ENCODE measurements around the gene GJA4. TPM values are rescaled to one million over a fixed set of nuclear protein-coding genes. Genes with fewer than 3 reads are reported as not detected.
A peak's percentile ranks its signal among the peaks of the same experiment; 100 is the strongest.

The GJA4 gene
- total RNA-seq, 2 donors from 2014 or later: 9.0 TPM

DNA sequence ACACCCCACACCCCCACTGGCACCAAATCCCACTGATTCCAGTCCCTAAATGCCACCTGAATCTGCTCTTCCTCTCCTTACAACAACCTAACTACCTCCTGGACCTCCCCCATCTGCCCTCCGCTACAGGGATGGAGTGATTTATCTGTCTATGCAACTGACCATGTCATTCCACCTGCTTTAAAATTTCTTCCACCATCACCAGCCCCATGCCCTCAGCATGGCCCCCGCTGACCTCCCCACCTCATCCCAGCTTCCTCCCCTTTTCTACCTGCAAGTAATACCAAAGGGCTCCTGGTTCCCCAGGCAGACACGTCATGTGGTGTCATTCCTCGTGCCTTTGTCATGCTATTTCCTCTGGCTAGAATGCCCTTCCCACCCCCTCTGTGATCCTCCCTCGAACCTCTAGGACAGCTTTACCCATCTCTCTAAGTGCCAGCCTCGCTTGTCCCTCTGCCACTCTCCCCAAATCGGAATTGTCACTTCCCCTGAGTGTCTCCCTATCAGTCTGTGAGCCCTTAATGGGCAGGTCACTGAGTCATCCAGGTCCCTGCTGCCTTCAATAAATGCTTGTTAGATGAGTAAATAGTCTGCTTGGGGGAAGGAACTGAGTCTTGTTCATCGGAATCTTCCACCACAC lies 29.5 kb upstream of the GJA4 start:
- H3K27me3 ChIP-seq (ENCODE audit: control insufficient read depth, insufficient read depth, low read length, poor library complexity, severe bottlenecking): no peaks in the 10 kb centered on the region
- H3K36me3 ChIP-seq (ENCODE audit: control insufficient read depth, insufficient read depth, low read length): no peaks in the 10 kb centered on the region
- H3K9me3 ChIP-seq (ENCODE audit: control insufficient read depth, low read length): no peaks in the 10 kb centered on the region
- Mint-ChIP-seq H3K36me3 (ENCODE audit: low read depth) (no peaks in the 10 kb centered on the region), H3K27me3 (ENCODE audit: insufficient read depth) (no peaks in the 10 kb centered on the region), H3K9me3 (peaks cover 2% of the 10 kb centered on the region), H3K27ac (peak overlapping the region; percentile 58), H3K4me3 (no peak overlapping the region), H3K4me1 (peaks cover 24% of the 10 kb centered on the region)
- DNase-seq: peak; percentile 86
- TF ChIP-seq, protein P1, sequence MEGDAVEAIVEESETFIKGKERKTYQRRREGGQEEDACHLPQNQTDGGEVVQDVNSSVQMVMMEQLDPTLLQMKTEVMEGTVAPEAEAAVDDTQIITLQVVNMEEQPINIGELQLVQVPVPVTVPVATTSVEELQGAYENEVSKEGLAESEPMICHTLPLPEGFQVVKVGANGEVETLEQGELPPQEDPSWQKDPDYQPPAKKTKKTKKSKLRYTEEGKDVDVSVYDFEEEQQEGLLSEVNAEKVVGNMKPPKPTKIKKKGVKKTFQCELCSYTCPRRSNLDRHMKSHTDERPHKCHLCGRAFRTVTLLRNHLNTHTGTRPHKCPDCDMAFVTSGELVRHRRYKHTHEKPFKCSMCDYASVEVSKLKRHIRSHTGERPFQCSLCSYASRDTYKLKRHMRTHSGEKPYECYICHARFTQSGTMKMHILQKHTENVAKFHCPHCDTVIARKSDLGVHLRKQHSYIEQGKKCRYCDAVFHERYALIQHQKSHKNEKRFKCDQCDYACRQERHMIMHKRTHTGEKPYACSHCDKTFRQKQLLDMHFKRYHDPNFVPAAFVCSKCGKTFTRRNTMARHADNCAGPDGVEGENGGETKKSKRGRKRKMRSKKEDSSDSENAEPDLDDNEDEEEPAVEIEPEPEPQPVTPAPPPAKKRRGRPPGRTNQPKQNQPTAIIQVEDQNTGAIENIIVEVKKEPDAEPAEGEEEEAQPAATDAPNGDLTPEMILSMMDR (conservative IDR thresholded peaks at IDR 0.05): no peak
- H3K27ac ChIP-seq (ENCODE audit: low read depth, low read length): no peak overlapping the region
- H3K4me1 ChIP-seq (ENCODE audit: control insufficient read depth, insufficient read depth, low read length): peaks cover 5% of the 10 kb centered on the region
- 32 to 44% methylated on average over 6 to 8 of the region's 8 CpGs for whole genome bisulfite sequencing, 2 experiments (ENCODE audit: insufficient coverage in 1 of 2, insufficient read length in 1 of 2)
- peak overlapping the region; percentile 8 for H3K4me3 ChIP-seq (ENCODE audit: low read length)
- no peak overlapping the region for H3K9ac ChIP-seq (ENCODE audit: extremely low read depth, low read length, poor library complexity, severe bottlenecking)

DNA sequence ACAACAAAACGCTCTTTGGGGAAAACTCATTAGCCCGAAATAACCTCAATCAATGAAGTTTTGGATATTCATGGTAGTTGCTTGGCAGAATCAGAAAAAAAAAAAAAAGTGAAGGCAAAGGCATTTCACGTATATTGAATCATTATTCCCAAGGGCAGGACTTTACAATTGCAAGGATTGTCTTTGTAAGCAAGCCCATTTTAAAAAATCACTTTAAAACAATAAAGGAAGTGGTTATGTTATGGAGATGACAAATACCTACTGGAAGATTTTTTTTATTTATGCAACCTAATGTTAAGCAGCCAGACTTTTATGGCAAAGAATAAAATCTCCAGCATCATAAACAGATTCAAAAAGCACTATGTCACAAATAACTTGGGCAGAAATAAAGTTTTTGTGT lies 23.9 kb upstream of the GJA4 start:
- no peaks in the 10 kb centered on the region for H3K9me3 ChIP-seq (ENCODE audit: control insufficient read depth, low read length)
- peaks cover under 1% of the 10 kb centered on the region for H3K9me3 Mint-ChIP-seq
- H3K4me1 ChIP-seq (ENCODE audit: control insufficient read depth, insufficient read depth, low read length): no peaks in the 10 kb centered on the region
- H3K9ac ChIP-seq (ENCODE audit: extremely low read depth, low read length, poor library complexity, severe bottlenecking): no peak overlapping the region
- no peaks in the 10 kb centered on the region for H3K36me3 ChIP-seq (ENCODE audit: control insufficient read depth, insufficient read depth, low read length)
- DNase-seq: no peak
- WGBS, 2 experiments (ENCODE audit: insufficient coverage in 1 of 2, insufficient read length in 1 of 2): 91 to 96% methylated on average over 3 of the region's 3 CpGs
- H3K27ac ChIP-seq (ENCODE audit: low read depth, low read length): no peak overlapping the region
- H3K36me3 Mint-ChIP-seq (ENCODE audit: low read depth): no peaks in the 10 kb centered on the region
- peaks cover 3% of the 10 kb centered on the region for H3K4me1 Mint-ChIP-seq
- H3K27me3 ChIP-seq (ENCODE audit: control insufficient read depth, insufficient read depth, low read length, poor library complexity, severe bottlenecking): no peaks in the 10 kb centered on the region
- H3K4me3 ChIP-seq (ENCODE audit: low read length): no peak overlapping the region
- H3K27me3 Mint-ChIP-seq (ENCODE audit: insufficient read depth): no peaks in the 10 kb centered on the region
- no peak overlapping the region for H3K27ac Mint-ChIP-seq
- TF ChIP-seq, protein P1 (conservative IDR thresholded peaks at IDR 0.05): no peak
- H3K4me3 Mint-ChIP-seq: no peak overlapping the region

DNA sequence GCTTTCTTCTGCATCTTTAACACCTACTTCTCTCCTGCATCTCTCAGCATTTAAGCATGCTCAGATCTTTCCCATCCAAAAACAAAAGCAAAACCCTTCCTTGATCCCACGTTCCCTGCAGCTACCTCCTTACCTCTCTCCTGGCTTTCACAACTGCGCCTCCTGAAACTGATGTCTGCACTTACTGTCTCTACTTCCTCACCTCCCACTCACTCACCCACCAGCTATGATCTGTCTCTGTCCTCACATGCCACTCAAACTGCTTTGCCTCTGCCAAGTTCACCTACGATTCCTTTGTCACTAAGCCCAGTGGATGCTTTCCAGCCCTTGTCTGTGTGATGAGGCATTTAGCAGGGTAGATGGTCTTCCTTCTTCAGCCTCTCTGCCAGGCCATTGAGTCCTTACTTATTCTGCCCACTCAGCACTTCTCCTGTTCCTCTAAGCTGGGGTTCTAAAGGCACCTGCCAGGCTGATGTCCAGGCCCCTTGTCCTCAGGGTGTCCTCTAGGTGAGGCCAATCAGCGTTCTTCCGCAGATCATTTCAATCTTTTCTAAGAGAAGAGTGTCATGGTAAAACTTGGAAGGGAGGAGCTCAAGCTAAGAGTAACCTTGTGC lies 21.8 kb upstream of the GJA4 start:
- no peaks in the 10 kb centered on the region for H3K27me3 ChIP-seq (ENCODE audit: control insufficient read depth, insufficient read depth, low read length, poor library complexity, severe bottlenecking)
- DNase-seq: no peak
- Mint-ChIP-seq H3K27ac (no peak overlapping the region), H3K36me3 (ENCODE audit: low read depth) (no peaks in the 10 kb centered on the region), H3K27me3 (ENCODE audit: insufficient read depth) (no peaks in the 10 kb centered on the region), H3K4me3 (no peak overlapping the region), H3K4me1 (peaks cover 3% of the 10 kb centered on the region), H3K9me3 (no peaks in the 10 kb centered on the region)
- no peak overlapping the region for H3K27ac ChIP-seq (ENCODE audit: low read depth, low read length)
- H3K4me3 ChIP-seq (ENCODE audit: low read length): no peak overlapping the region
- WGBS, 2 experiments (ENCODE audit: insufficient coverage in 1 of 2, insufficient read length in 1 of 2): 91 to 98% methylated on average over 5 of the region's 5 CpGs
- TF ChIP-seq, protein P1 (conservative IDR thresholded peaks at IDR 0.05): no peak
- H3K36me3 ChIP-seq (ENCODE audit: control insufficient read depth, insufficient read depth, low read length): no peaks in the 10 kb centered on the region
- H3K9ac ChIP-seq (ENCODE audit: extremely low read depth, low read length, poor library complexity, severe bottlenecking): no peak overlapping the region
- H3K9me3 ChIP-seq (ENCODE audit: control insufficient read depth, low read length): no peaks in the 10 kb centered on the region
- H3K4me1 ChIP-seq (ENCODE audit: control insufficient read depth, insufficient read depth, low read length): peaks cover 11% of the 10 kb centered on the region
